ENCODE measurements around the gene TLE6.

Gene TLE6

DNA sequence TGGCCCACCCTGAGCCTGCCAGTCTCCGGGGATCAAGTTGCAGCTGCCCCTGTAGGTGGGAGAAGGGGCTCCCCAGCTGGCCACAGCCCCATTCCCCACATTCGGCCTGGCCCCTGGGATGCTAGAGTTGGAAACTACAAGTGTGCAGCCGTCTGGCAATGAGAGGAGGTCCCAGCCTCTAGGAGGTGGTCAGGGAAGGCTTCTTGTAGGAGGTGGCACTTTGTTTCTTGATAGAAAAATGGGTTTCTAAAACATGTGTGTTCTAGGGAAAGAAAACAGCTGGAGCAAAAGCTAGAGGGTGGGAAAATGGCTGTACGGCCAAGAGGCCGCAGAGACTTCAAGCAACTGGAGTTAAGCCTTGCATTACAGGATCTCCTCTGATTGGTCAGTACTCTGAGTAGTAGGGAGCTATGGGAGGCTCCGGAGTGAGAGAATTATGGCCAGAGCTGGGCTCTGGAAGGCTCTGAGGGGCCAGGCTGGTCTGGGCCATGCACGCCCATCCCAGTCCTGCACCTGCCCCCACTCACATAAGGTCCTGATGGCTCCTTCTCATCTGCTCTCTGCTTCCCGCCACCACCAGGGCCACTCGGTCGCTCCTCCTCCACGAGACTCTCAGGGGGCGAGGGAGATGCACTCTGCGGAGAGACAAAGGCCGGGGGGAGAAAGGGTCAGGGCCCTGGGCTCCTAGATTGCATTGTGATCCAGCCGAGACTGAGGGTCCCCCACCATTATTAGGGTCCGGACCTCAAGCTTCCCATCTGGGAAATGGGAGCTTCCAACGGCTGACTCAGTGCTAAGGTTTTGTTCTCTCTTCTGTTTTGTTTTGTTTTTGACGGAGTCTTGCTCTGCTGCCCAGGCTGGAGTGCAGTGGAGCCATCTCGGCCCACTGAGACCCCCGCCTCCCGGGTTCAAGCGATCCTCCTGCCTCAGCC lies 38.0 kb downstream of the TLE6 start:
- H3K27ac ChIP-seq (ENCODE audit: low read depth, low read length) = no peak overlapping the region
- H3K4me3 ChIP-seq (ENCODE audit: low read depth, low read length) = no peak overlapping the region
- no peaks in the 10 kb centered on the region for H3K79me2 ChIP-seq (ENCODE audit: control insufficient read depth, insufficient read depth, low read length, unreplicated experiment)
- H3K27me3 ChIP-seq (ENCODE audit: insufficient read depth, low read length) = no peaks in the 10 kb centered on the region
- no peak overlapping the region for H2AFZ ChIP-seq (ENCODE audit: low read length, unreplicated experiment)
- no peaks in the 10 kb centered on the region for H3K4me1 ChIP-seq (ENCODE audit: control insufficient read depth, insufficient read depth, low read length, unreplicated experiment)
- H3K36me3 ChIP-seq (ENCODE audit: insufficient read depth, low read length) = no peaks in the 10 kb centered on the region

DNA sequence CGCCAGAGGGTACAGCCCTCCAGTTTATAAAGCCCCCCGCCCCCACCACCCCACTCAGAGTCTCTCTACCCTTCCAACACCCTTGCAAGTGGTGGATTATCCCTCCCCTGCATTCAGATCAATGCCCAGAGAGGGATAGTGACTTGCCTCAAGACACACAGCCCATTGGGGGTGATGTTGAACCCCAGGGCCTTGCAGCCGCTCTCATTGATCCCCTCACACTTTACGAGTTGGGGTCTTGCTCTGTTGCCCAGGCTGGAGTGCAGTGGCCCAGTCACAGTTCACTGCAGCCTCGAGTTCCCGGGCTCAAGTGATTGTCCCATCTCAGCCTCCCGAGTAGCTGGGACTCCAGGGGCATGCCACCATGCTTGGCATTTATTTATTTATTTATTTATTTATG lies 40.6 kb downstream of the TLE6 start:
- H3K36me3 ChIP-seq (ENCODE audit: insufficient read depth, low read length) = no peaks in the 10 kb centered on the region
- no peaks in the 10 kb centered on the region for H3K27me3 ChIP-seq (ENCODE audit: insufficient read depth, low read length)
- H3K27ac ChIP-seq (ENCODE audit: low read depth, low read length) = no peak overlapping the region
- H2AFZ ChIP-seq (ENCODE audit: low read length, unreplicated experiment) = no peak overlapping the region
- H3K4me3 ChIP-seq (ENCODE audit: low read depth, low read length) = no peak overlapping the region
- no peaks in the 10 kb centered on the region for H3K4me1 ChIP-seq (ENCODE audit: control insufficient read depth, insufficient read depth, low read length, unreplicated experiment)
- no peaks in the 10 kb centered on the region for H3K79me2 ChIP-seq (ENCODE audit: control insufficient read depth, insufficient read depth, low read length, unreplicated experiment)

DNA sequence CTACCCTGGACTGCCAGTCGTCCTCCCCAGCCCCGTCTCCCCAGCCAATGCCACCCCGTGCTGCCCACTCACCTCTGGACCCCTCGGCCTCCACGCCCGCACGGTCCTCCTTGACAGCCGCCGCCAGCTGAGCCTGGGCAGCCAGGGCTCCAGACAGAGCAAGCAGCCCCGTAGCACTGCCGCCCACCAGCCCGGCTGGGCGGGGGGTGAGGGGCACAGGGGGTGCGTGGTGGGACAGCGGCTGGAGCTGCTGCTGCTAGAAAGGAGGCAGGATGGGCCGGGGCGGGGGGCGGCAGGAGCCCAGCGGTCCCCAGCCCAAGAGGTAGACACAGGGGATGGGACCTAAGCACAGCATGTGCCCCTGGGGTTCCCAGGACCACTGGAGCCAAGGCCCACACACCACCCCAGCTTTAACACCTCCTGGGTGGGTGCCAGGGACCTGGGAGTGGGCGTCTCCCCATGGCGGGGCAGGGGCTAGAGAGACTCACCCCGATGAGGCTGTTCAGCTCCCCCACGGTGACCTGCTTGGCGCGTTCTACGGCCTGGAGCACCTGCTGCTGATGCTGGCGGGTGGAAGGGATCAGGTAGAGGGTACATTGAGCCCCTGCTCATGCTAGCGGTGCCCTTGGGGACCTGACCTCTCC lies 42.0 kb downstream of the TLE6 start:
- Histone ChIP-seq H3K4me1 (ENCODE audit: control insufficient read depth, insufficient read depth, low read length, unreplicated experiment) (no peaks in the 10 kb centered on the region), H2AFZ (ENCODE audit: low read length, unreplicated experiment) (no peak overlapping the region), H3K79me2 (ENCODE audit: control insufficient read depth, insufficient read depth, low read length, unreplicated experiment) (no peaks in the 10 kb centered on the region), H3K27me3 (ENCODE audit: insufficient read depth, low read length) (no peaks in the 10 kb centered on the region), H3K27ac (ENCODE audit: low read depth, low read length) (no peak overlapping the region), H3K4me3 (ENCODE audit: low read depth, low read length) (no peak overlapping the region), H3K36me3 (ENCODE audit: insufficient read depth, low read length) (no peaks in the 10 kb centered on the region)

GRCh38 chr19:3020321-3020960 lies 43.1 kb downstream of the TLE6 start:
- Histone ChIP-seq H3K4me1 (ENCODE audit: control insufficient read depth, insufficient read depth, low read length, unreplicated experiment) (no peaks in the 10 kb centered on the region), H2AFZ (ENCODE audit: low read length, unreplicated experiment) (no peak overlapping the region), H3K4me3 (ENCODE audit: low read depth, low read length) (no peak overlapping the region), H3K36me3 (ENCODE audit: insufficient read depth, low read length) (no peaks in the 10 kb centered on the region), H3K27ac (ENCODE audit: low read depth, low read length) (no peak overlapping the region), H3K79me2 (ENCODE audit: control insufficient read depth, insufficient read depth, low read length, unreplicated experiment) (no peaks in the 10 kb centered on the region), H3K27me3 (ENCODE audit: insufficient read depth, low read length) (no peaks in the 10 kb centered on the region)

DNA sequence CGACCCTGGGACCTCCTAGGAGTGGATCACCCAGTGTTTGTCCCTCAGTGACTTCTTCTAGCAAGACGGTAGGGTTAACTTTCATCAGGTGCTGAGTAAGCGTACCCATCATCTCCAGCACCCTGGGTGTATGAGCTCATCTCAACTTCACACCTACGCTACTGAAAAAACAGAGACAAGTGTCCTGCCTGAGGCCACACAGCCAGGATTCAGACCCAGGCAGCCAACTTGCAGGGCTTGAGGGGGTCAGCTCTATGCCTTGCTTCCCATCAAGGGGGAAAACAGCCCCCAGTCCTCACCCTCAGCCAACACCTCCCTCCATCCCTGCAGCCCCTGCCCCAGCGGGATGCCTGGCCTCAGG lies 47.1 kb downstream of the TLE6 start:
- Histone ChIP-seq H3K79me2 (ENCODE audit: control insufficient read depth, insufficient read depth, low read length, unreplicated experiment) (no peaks in the 10 kb centered on the region), H3K27me3 (ENCODE audit: insufficient read depth, low read length) (peaks cover 23% of the 10 kb centered on the region), H3K4me3 (ENCODE audit: low read depth, low read length) (no peak overlapping the region), H2AFZ (ENCODE audit: low read length, unreplicated experiment) (no peak overlapping the region), H3K36me3 (ENCODE audit: insufficient read depth, low read length) (no peaks in the 10 kb centered on the region), H3K4me1 (ENCODE audit: control insufficient read depth, insufficient read depth, low read length, unreplicated experiment) (no peaks in the 10 kb centered on the region), H3K27ac (ENCODE audit: low read depth, low read length) (no peak overlapping the region)

- peaks cover 29% of the 10 kb centered on the region for H3K27me3 ChIP-seq (ENCODE audit: insufficient read depth, low read length)
- no peak overlapping the region for H3K27ac ChIP-seq (ENCODE audit: low read depth, low read length)
- no peak overlapping the region for H2AFZ ChIP-seq (ENCODE audit: low read length, unreplicated experiment)
- no peaks in the 10 kb centered on the region for H3K4me1 ChIP-seq (ENCODE audit: control insufficient read depth, insufficient read depth, low read length, unreplicated experiment)
- no peak overlapping the region for H3K4me3 ChIP-seq (ENCODE audit: low read depth, low read length)
- H3K79me2 ChIP-seq (ENCODE audit: control insufficient read depth, insufficient read depth, low read length, unreplicated experiment) = no peaks in the 10 kb centered on the region
- H3K36me3 ChIP-seq (ENCODE audit: insufficient read depth, low read length) = no peaks in the 10 kb centered on the region
Measured at GRCh38 chr19:3024870-3025548, 47.6 kb downstream of the TLE6 start.

DNA sequence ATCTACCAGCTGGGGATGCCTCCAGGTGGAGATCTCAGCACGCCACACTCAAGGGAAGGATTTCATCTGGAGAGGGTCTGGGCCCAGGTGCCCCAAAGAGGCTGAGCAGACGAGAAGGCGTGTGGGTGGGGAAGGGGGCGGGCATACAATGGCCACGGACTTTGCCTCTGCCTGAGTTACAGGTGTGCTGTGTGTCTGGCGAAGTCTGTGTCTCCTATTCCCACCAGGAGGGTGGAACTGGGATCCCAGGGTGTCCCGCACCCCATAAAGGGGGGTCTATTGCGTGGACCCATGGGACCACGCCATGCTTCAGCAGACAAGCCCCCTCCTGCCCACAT lies 48.2 kb downstream of the TLE6 start:
- Histone ChIP-seq H3K27me3 (ENCODE audit: insufficient read depth, low read length) (peaks cover 33% of the 10 kb centered on the region), H3K4me3 (ENCODE audit: low read depth, low read length) (no peak overlapping the region), H3K36me3 (ENCODE audit: insufficient read depth, low read length) (no peaks in the 10 kb centered on the region), H3K4me1 (ENCODE audit: control insufficient read depth, insufficient read depth, low read length, unreplicated experiment) (no peaks in the 10 kb centered on the region), H2AFZ (ENCODE audit: low read length, unreplicated experiment) (no peak overlapping the region), H3K27ac (ENCODE audit: low read depth, low read length) (no peak overlapping the region), H3K79me2 (ENCODE audit: control insufficient read depth, insufficient read depth, low read length, unreplicated experiment) (no peaks in the 10 kb centered on the region)

DNA sequence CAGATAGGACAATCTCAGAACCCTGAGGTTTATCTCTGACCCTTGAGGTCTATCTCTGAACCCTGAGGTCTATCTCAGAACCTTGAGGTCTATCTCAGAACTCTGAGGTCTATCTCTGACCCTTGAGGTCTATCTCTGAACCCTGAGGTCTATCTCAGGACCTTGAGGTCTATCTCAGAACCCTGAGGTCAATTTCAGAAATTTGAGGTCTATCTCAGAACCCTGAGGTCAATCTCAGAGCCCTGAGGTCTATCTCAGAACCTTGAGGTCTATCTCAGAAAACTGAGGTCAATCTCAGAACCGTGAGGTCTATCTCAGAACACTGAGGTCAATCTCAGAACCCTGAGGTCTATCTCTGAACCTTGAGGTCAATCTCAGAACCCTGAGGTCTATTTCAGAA lies 49.4 kb downstream of the TLE6 start:
- Histone ChIP-seq H3K79me2 (ENCODE audit: control insufficient read depth, insufficient read depth, low read length, unreplicated experiment) (no peaks in the 10 kb centered on the region), H3K4me3 (ENCODE audit: low read depth, low read length) (no peak overlapping the region), H3K27ac (ENCODE audit: low read depth, low read length) (no peak overlapping the region), H3K4me1 (ENCODE audit: control insufficient read depth, insufficient read depth, low read length, unreplicated experiment) (no peaks in the 10 kb centered on the region), H3K36me3 (ENCODE audit: insufficient read depth, low read length) (no peaks in the 10 kb centered on the region), H2AFZ (ENCODE audit: low read length, unreplicated experiment) (no peak overlapping the region), H3K27me3 (ENCODE audit: insufficient read depth, low read length) (peaks cover 33% of the 10 kb centered on the region)

DNA sequence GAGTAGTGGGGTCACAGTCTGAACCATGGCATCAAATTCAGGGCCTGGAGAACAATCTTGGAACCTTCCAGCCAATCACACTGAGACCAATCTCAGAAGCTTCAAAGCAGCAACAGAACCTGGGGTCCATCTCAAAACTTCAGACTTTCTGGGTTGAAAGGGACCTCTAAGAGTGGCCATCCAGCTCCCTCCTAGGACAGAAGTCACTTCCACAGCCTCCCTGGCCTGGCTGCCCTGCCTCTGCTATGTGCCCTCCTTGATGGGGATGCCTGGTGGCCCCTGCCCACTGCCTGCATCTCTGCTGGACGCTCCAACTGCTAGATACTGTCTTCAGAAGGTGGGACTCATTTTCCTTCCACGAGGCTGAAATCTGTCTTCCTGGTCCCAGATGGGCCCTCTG lies 49.9 kb downstream of the TLE6 start:
- Histone ChIP-seq H3K4me1 (ENCODE audit: control insufficient read depth, insufficient read depth, low read length, unreplicated experiment) (no peaks in the 10 kb centered on the region), H2AFZ (ENCODE audit: low read length, unreplicated experiment) (no peak overlapping the region), H3K79me2 (ENCODE audit: control insufficient read depth, insufficient read depth, low read length, unreplicated experiment) (no peaks in the 10 kb centered on the region), H3K36me3 (ENCODE audit: insufficient read depth, low read length) (no peaks in the 10 kb centered on the region), H3K27ac (ENCODE audit: low read depth, low read length) (no peak overlapping the region), H3K4me3 (ENCODE audit: low read depth, low read length) (no peak overlapping the region), H3K27me3 (ENCODE audit: insufficient read depth, low read length) (peaks cover 33% of the 10 kb centered on the region)

DNA sequence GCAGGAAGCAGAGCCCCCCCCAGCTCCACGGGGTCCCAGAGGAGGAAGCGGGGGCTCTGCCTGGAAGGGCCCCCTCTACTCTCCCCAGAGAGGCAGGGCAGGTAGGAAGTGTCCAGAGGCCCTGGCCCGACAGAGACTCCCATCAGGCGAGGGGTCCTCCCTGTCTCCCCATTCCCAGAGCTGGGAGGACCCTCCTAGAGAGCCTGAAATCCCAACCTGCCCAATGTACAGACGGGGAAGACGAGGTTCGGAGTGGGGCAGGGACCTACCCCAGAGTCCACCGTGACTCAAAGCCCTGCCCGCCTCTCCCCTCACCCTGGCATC lies 50.6 kb downstream of the TLE6 start:
- no peak overlapping the region; the same call in 1 of the 2 replicates for H3K4me3 ChIP-seq (ENCODE audit: low read depth, low read length)
- H2AFZ ChIP-seq (ENCODE audit: low read length, unreplicated experiment) = no peak overlapping the region
- no peak overlapping the region for H3K27ac ChIP-seq (ENCODE audit: low read depth, low read length)
- peaks cover 33% of the 10 kb centered on the region for H3K27me3 ChIP-seq (ENCODE audit: insufficient read depth, low read length)
- no peaks in the 10 kb centered on the region for H3K36me3 ChIP-seq (ENCODE audit: insufficient read depth, low read length)
- H3K79me2 ChIP-seq (ENCODE audit: control insufficient read depth, insufficient read depth, low read length, unreplicated experiment) = no peaks in the 10 kb centered on the region
- H3K4me1 ChIP-seq (ENCODE audit: control insufficient read depth, insufficient read depth, low read length, unreplicated experiment) = no peaks in the 10 kb centered on the region

Measured in ACC112 (cell line).